ENCODE measurements around the gene WFDC11.

Gene WFDC11

GRCh38 chr20:45607810-45608209, 62.2 kb downstream of the WFDC11 start:
- no peak overlapping the region for H3K4me3 ChIP-seq (ENCODE audit: low read depth, low read length)
- peaks cover 3% of the 10 kb centered on the region for H3K9me3 ChIP-seq (ENCODE audit: severe bottlenecking)
- DNase-seq: no peak
- no peak for TF ChIP-seq CTCF (IDR thresholded peaks at IDR 0.05; ENCODE audit: low read depth, low read length)
- H3K27ac ChIP-seq: no peak overlapping the region
- H3K36me3 ChIP-seq: no peaks in the 10 kb centered on the region
- no peaks in the 10 kb centered on the region for H3K27me3 ChIP-seq (ENCODE audit: insufficient read depth, low read depth, severe bottlenecking)
